OCI-LY3 (cell line): ENCODE data around the gene NLRP3.

Experiments
- EZH2phosphoT487 ChIP-seq: fragments of 200-600 bp; shearing (Covaris generic); IDR thresholded peaks from 2 replicates; pipeline ENCODE4 v1.6.1; 2018; ENCODE audit warnings: antibody characterized with exemption, mixed run types, low read depth
- TF ChIP-seq, protein P1 (sequence below): fragments of 200-600, 300-600 bp; sonication (generic); IDR thresholded peaks from 2 replicates; pipeline ENCODE4 v1.5.1; 2014; ENCODE audit warnings: antibody characterized with exemption, low read length, low read depth

- TF ChIP-seq, protein P1, sequence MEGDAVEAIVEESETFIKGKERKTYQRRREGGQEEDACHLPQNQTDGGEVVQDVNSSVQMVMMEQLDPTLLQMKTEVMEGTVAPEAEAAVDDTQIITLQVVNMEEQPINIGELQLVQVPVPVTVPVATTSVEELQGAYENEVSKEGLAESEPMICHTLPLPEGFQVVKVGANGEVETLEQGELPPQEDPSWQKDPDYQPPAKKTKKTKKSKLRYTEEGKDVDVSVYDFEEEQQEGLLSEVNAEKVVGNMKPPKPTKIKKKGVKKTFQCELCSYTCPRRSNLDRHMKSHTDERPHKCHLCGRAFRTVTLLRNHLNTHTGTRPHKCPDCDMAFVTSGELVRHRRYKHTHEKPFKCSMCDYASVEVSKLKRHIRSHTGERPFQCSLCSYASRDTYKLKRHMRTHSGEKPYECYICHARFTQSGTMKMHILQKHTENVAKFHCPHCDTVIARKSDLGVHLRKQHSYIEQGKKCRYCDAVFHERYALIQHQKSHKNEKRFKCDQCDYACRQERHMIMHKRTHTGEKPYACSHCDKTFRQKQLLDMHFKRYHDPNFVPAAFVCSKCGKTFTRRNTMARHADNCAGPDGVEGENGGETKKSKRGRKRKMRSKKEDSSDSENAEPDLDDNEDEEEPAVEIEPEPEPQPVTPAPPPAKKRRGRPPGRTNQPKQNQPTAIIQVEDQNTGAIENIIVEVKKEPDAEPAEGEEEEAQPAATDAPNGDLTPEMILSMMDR: no peak
- TF ChIP-seq EZH2phosphoT487: no peak
Measured at GRCh38 chr1:247435030-247435758, 19.2 kb downstream of the NLRP3 start.
